ENCODE data around the gene WWOX. TPM values are rescaled to one million over a fixed set of nuclear protein-coding genes. Genes with fewer than 3 reads are reported as not detected.

Gene WWOX
- total and polyA plus RNA-seq, 3 donors from 2014 or later: 20.6 to 76.7 (median 64.1) TPM

- H3K36me3 ChIP-seq (ENCODE audit: low read depth, missing control alignments): no peaks in the 10 kb centered on the region
- TF ChIP-seq CTCF (IDR thresholded peaks at IDR 0.05) (no peak), POLR2A (IDR thresholded peaks at IDR 0.05) (no peak)
- no peak overlapping the region for H3K4me3 ChIP-seq
- 90 to 92% methylated on average over 16 of the region's 16 CpGs for WGBS, 2 donors
- DNase-seq: no peak
- H3K27me3 ChIP-seq: no peaks in the 10 kb centered on the region
- intact Hi-C loops (cut with DNase I; ENCODE audit: low total_unique reads): no loop called here
- no peaks in the 10 kb centered on the region for H3K4me1 ChIP-seq
- H3K27ac ChIP-seq: no peak overlapping the region
- H3K9me3 ChIP-seq: no peaks in the 10 kb centered on the region
These were observed 897.3 kb downstream of the WWOX start for GRCh38 chr16:78996790-78997189.

- DNase-seq: no peak
- Histone ChIP-seq H3K9me3 (no peaks in the 10 kb centered on the region), H3K27ac (no peak overlapping the region), H3K36me3 (ENCODE audit: low read depth, missing control alignments) (no peaks in the 10 kb centered on the region), H3K4me3 (no peak overlapping the region), H3K4me1 (no peaks in the 10 kb centered on the region), H3K27me3 (no peaks in the 10 kb centered on the region)
- 85 to 94% methylated on average over 11 of the region's 11 CpGs for WGBS, 2 donors
- TF ChIP-seq POLR2A (IDR thresholded peaks at IDR 0.05) (no peak), CTCF (IDR thresholded peaks at IDR 0.05) (no peak)
- intact Hi-C loops (cut with DNase I; ENCODE audit: low total_unique reads): no loop called here
These were observed 899.4 kb downstream of the WWOX start for GRCh38 chr16:78998879-78999278.

GRCh38 chr16:79001156-79001967 lies 901.9 kb downstream of the WWOX start:
- Histone ChIP-seq H3K4me3 (no peak overlapping the region), H3K27ac (no peak overlapping the region), H3K9me3 (no peaks in the 10 kb centered on the region), H3K4me1 (no peaks in the 10 kb centered on the region), H3K27me3 (no peaks in the 10 kb centered on the region), H3K36me3 (ENCODE audit: low read depth, missing control alignments) (no peaks in the 10 kb centered on the region)
- DNase-seq: no peak
- TF ChIP-seq CTCF (IDR thresholded peaks at IDR 0.05) (no peak), POLR2A (IDR thresholded peaks at IDR 0.05) (no peak)
- 50 to 59% methylated on average over 10 of the region's 10 CpGs for whole genome bisulfite sequencing, 2 donors
- intact Hi-C loops (cut with DNase I; ENCODE audit: low total_unique reads): no loop called here

- intact Hi-C loops (cut with DNase I; ENCODE audit: low total_unique reads): no loop called here
These were observed 903.7 kb downstream of the WWOX start for GRCh38 chr16:79003026-79003609.

More at GRCh38 chr16:79003026-79003609, 903.7 kb downstream of the WWOX start:
- TF ChIP-seq CTCF (IDR thresholded peaks at IDR 0.05) (no peak), POLR2A (IDR thresholded peaks at IDR 0.05) (no peak)
- no peaks in the 10 kb centered on the region for H3K36me3 ChIP-seq (ENCODE audit: low read depth, missing control alignments)
- no peaks in the 10 kb centered on the region for H3K27me3 ChIP-seq
- H3K4me1 ChIP-seq: no peaks in the 10 kb centered on the region
- no peak overlapping the region for H3K4me3 ChIP-seq
- H3K9me3 ChIP-seq: no peaks in the 10 kb centered on the region
- no peak for DNase-seq
- 86 to 92% methylated on average over 7 of the region's 7 CpGs for WGBS, 2 donors
- H3K27ac ChIP-seq: no peak overlapping the region
